Fibroblast of peridontal ligament (primary cell): Measurements from ENCODE around the gene DNAI4.

Experiments used
- DNase-seq: peaks from one replicate; pipeline ENCODE4 v3.0.0-alpha.2; 2010; ENCODE audit errors: extremely low read depth

Gene DNAI4

GRCh38 chr1:66764994-66765578 lies 159.6 kb downstream of the DNAI4 start:
- peak; percentile 82 for DNase-seq
